GM19468 (cell line): ENCODE results near the gene IFNGR1.
"Not testable (repeated sequence)": the region's sequence is repeated elsewhere in the genome, so short reads cannot be mapped to it uniquely, and the experiment has no call there.

Experiments used
- ATAC-seq: cut with Tn5 transposase; IDR thresholded peaks from one replicate; pipeline ENCODE4 v1.9.1; 2021; ENCODE audit warnings: mild to moderate bottlenecking, moderate library complexity, moderate number of reproducible peaks; ENCODE audit not compliant: unreplicated experiment; ENCODE audit errors: extremely low read depth

The IFNGR1 gene

GRCh38 chr6:137236581-137237355, 17.6 kb upstream of the IFNGR1 start:
- no peak for ATAC-seq

GRCh38 chr6:137235686-137236085, 16.5 kb upstream of the IFNGR1 start:
- ATAC-seq, result no peak

GRCh38 chr6:137233911-137234863, 15.0 kb upstream of the IFNGR1 start:
- no peak for ATAC-seq

- no peak for ATAC-seq
These were observed 12.7 kb upstream of the IFNGR1 start for GRCh38 chr6:137231895-137232294.

GRCh38 chr6:137230956-137231555, 11.9 kb upstream of the IFNGR1 start:
- ATAC-seq, result no peak

- ATAC-seq, result no peak
These were observed 11.4 kb upstream of the IFNGR1 start for GRCh38 chr6:137230547-137230946.

GRCh38 chr6:137229075-137229759, 10.0 kb upstream of the IFNGR1 start:
- ATAC-seq, result no peak

- no peak for ATAC-seq
These were observed 8.7 kb upstream of the IFNGR1 start for GRCh38 chr6:137227871-137228302.

GRCh38 chr6:137226697-137227096, 7.5 kb upstream of the IFNGR1 start:
- no peak for ATAC-seq

GRCh38 chr6:137224799-137225198, 5.6 kb upstream of the IFNGR1 start:
- no peak for ATAC-seq

GRCh38 chr6:137223370-137224131, 4.4 kb upstream of the IFNGR1 start:
- no peak for ATAC-seq

- ATAC-seq, result no peak
These were observed 3.2 kb upstream of the IFNGR1 start for GRCh38 chr6:137222381-137222780.

GRCh38 chr6:137219664-137220252, 573 bp upstream of the IFNGR1 start:
- no peak for ATAC-seq

GRCh38 chr6:137218473-137218916, 690 bp downstream of the IFNGR1 start:
- no peak for ATAC-seq

- ATAC-seq, result no peak
These were observed 1.2 kb downstream of the IFNGR1 start for GRCh38 chr6:137217801-137218472.

- ATAC-seq, result no peak
These were observed 2.2 kb downstream of the IFNGR1 start for GRCh38 chr6:137216875-137217553.

- no peak for ATAC-seq
These were observed 3.1 kb downstream of the IFNGR1 start for GRCh38 chr6:137216106-137216505.

- ATAC-seq, result not testable (repeated sequence)
These were observed 3.6 kb downstream of the IFNGR1 start for GRCh38 chr6:137215630-137216029.
